T follicular helper cell (primary cell): ENCODE results near the gene ZFY.
"Not testable (repeated sequence)": the region's sequence is repeated elsewhere in the genome, so short reads cannot be mapped to it uniquely, and the experiment has no call there.

Experiments
- DNase-seq: peaks from one replicate; pipeline ENCODE4 v3.0.0-alpha.2; 2020; ENCODE audit warnings: low read depth

ZFY gene

DNA sequence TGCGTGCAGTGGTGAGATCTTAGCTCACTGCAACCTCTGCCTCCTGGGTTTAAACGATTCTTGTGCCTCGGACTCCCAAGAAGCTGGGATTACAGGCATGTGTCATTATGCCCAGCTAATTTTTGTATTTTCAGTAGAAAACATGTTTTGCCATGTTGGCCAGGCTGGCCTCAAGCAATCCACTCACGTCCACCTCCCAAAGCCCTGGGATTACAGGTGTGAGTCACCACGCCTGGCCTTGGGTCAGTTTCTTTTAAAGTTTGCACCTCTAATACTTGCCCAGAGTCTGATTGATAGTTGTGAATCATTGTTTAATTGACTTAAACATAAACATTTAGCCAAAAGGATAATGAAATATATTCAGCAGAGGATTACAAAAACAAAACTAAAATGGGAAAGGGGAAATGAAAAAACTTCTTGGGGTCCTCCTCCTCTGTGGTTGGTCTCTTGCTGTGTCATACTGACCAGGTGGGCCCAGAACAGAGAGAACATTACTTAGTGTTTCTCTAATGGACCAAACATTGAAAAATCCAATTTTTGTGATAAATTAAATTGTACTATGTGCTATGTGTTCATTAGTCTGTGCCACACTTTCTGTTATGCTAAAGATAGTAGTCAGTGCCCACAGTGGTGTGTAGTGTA lies 38.0 kb downstream of the ZFY start:
- DNase-seq, result no peak

GRCh38 chrY:2979283-2979682 lies 44.1 kb downstream of the ZFY start:
- DNase-seq, result no peak

DNA sequence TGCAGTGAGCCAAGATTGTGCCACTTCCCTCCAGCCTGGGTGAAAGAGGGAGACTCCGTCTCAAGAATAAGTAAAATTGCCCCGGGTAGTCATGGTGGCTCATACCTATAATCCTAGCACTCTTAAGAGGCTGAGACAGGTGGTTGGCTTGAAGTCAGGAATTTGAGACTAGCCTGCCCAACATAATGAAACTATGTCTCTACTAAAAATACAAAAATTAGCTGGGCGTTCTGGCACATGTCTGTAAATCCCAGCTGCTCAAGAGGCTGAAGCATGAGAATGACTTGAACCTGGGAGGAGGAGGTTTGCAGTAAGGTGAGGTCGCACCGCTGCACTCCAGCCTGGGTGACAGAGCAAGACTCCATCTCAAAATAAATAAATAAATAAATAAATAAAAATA lies 49.3 kb downstream of the ZFY start:
- no peak for DNase-seq

- DNase-seq, result not testable (repeated sequence)
These were observed 52.0 kb downstream of the ZFY start for GRCh38 chrY:2987178-2987577.

DNA sequence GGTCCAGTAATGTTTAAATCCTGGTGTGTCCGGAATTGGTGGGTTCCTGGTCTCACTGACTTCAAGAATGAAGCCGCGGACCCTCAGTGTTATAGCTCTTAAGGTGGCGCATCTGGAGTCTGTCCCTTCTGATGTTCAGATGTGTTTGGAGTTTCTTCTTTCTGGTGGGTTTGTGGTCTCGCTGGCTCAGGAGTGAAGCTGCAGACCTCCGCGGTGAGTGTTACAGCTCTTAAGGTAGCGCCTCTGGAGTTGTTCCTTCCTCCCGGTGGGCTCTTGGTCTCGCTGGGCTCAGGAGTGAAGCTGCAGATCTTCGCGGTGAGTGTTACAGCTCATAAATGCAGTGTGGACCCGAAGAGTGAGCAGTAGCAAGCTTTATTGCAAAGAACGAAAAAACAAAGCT lies 62.2 kb downstream of the ZFY start:
- DNase-seq, result not testable (repeated sequence)

GRCh38 chrY:3002190-3002589 lies 67.0 kb downstream of the ZFY start:
- DNase-seq, result no peak

- DNase-seq, result no peak
These were observed 67.7 kb downstream of the ZFY start for GRCh38 chrY:3002680-3003515.

GRCh38 chrY:3003516-3003830 lies 68.3 kb downstream of the ZFY start:
- DNase-seq, result no peak

GRCh38 chrY:3003846-3004245 lies 68.7 kb downstream of the ZFY start:
- no peak for DNase-seq

- DNase-seq, result not testable (repeated sequence)
These were observed 70.8 kb downstream of the ZFY start for GRCh38 chrY:3006031-3006430.

DNA sequence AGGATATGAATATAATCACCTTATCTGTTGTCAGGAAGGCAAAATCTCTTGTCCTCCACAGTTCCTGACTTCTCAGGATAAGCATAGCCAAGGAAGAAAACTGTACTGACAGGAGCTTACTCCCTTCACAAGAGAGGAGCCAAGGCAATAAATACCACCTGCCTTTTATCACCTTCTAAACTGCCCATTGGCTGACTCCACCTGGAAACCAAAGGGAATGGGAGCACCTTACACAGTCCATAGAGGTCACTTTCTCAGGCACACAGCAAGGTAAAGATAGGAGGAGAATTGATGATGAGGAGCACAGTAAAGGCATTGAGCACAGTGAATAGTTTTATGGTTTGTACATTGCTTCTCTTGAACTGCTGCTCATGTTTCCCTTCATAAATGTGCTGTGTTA lies 72.8 kb downstream of the ZFY start:
- no peak for DNase-seq

GRCh38 chrY:3012226-3012625 lies 77.0 kb downstream of the ZFY start:
- no peak for DNase-seq

DNA sequence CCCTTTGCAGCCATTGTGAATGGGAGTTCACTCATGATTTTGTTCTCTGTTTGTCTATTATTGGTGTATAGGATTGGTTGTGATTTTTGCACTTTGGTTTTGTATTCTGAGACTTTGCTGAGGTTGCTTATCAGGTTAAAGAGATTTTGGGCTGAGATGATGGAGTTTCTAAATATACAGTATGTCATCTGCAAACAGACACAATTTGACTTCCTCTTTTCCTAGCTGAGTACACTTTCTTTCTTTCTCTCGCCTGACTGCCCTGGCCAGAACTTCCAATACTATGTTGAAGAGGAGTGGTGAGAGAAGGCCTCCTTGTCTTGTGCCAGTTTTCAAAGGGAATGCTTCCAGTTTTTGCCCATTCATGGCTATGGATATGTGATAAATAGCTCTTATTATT lies 81.4 kb downstream of the ZFY start:
- DNase-seq, result no peak

- DNase-seq, result no peak
These were observed 83.4 kb downstream of the ZFY start for GRCh38 chrY:3018546-3018945.

- DNase-seq, result no peak
These were observed 84.4 kb downstream of the ZFY start for GRCh38 chrY:3019584-3019983.

GRCh38 chrY:3021176-3021575 lies 86.0 kb downstream of the ZFY start:
- DNase-seq, result no peak

DNA sequence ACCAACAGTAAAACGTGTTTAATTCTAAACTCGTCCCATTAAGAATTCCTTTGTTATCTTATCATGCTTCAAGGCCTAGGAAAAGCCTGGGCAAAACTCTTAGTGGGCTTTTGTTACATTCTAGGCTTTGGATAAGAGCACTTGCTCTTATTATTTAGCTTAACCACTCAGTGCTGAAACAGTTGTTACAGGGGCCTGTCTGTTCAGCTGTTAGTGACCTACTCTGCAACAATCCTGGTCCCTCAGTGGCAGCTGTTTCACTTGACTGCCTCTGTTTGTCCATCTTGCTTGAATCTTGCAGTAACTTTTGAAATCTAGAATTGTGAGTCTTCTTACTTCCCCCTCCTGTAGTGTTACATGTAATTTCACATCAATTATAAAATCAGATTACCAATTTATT lies 88.4 kb downstream of the ZFY start:
- DNase-seq, result no peak

DNA sequence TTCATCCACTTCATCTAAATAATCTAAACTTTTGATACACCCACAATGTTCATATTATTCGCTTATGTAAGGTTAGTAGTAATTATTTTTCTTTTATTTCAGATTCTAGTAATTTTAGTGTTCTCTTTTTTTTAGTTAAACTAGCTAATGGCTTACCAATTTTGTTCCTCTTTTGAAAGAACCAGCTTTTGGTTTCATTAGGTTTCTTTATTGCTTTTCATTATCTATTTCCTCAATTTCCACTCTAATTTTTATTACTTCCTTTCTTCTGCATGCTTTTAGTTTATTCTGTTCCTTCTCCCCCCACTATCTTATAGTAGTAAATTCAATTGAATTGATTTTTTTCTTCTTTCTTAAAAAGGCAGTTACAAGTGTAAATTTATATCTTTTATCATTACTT lies 90.2 kb downstream of the ZFY start:
- DNase-seq, result no peak
